GM18519 (cell line): ENCODE measurements around the gene FYCO1.

Source experiments
- ATAC-seq: cut with Tn5 transposase; IDR thresholded peaks from one replicate; pipeline ENCODE4 v1.9.1; 2021; ENCODE audit warnings: mild to moderate bottlenecking, moderate library complexity; ENCODE audit not compliant: unreplicated experiment, low FRiP score

Gene FYCO1

DNA sequence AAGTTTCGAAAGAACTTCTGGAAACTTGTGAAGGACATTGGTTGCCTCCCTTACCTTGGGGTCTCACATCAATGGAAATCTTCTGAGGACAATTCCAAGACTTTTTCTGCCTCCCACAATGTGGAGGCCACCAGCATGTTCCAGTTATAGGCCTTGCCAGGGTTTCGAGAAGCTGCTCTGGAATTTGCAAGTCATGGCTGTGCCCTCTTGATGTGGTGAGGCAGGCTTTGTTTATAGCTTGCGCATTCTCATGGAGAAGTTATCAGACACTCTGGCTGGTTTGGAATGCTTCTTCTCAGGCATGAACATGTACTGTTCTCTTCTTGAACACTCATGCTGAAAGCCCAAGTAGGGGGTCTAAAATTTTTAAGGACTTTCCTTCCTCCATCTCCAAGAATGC is 48.3 kb downstream of the FYCO1 start:
- ATAC-seq, result no peak

DNA sequence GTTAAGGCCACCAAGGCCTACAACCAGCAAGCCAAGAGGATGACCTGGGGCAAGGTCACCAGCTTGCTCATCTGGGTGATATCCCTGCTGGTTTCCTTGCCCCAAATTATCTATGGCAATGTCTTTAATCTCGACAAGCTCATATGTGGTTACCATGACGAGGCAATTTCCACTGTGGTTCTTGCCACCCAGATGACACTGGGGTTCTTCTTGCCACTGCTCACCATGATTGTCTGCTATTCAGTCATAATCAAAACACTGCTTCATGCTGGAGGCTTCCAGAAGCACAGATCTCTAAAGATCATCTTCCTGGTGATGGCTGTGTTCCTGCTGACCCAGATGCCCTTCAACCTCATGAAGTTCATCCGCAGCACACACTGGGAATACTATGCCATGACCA is 48.7 kb downstream of the FYCO1 start:
- no peak for ATAC-seq

DNA sequence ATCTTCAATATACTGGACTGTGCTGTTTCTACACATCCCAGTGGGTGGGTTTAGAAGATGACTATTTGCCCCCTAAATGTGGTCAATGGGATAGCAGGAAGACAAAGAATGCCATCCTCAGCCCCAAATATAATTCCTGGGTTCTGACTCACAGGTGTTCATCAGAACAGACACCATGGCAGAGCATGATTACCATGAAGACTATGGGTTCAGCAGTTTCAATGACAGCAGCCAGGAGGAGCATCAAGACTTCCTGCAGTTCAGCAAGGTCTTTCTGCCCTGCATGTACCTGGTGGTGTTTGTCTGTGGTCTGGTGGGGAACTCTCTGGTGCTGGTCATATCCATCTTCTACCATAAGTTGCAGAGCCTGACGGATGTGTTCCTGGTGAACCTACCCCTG is 49.3 kb downstream of the FYCO1 start:
- ATAC-seq, result no peak

DNA sequence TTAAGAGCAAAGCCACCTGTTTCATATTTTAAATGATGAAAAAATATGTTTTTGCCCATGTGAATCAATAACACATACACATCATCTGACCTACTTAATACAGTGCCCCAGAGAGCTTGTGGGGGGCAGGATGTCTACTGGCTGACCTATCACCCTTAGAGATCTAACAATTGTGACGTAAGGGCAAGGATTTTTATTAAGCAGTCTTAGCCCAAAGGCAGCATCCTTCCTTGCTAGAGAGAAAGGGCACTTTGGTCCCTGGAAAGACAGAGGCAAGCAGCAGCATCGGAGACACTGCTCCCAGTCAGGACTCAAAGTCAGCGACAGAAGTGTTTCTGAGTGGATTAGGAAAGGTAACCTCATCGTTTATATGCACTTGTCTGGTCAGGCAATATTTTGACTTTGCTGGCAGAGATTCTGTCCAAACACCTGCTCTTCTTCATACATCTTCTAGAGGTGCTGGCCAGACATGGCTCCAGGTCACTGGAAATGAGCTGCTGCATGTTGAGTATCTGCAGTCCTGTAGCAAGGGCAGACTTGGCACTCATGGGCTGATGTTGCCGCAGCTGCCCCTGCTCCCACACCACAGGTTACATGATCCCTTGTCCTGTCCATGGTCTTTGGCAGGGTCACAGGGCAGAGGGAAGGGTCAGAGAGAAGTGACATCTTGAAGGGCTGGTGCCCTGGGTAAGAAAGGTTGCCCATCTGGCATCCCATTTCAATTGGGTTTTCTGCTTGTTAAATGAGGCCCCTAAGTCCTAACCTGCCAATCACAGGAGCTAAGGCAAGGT is 50.6 kb downstream of the FYCO1 start:
- ATAC-seq, result no peak

DNA sequence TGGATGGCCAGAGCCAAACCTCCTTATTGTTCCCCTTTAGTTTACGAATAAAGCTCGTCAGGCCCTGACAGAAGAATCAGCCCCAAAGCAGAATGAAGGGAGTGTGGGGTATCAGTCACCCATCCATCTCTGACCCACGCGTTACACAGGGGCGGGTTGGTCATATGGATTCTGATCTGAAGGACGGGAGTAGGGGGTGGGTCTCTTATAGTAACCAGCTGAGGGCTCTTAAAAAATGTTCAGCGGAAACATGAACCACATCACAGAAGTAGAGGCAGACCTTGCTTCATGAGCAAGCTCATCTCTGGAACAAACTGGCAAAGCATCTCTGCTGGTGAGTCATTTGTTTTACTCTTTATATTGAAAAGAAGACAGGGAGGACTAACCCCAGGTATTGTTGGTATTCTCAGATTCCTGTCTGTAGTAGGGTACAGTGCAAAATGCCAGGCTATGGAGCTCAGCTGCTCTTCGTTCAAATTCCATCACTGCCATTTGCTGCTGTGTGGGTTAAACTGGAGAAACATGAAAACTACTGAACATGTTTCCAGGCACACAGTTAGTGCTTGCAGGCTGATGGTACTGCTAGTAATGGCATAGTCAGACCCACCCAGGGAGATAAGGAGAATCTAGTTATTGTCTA is 52.3 kb downstream of the FYCO1 start, which contains the start of gene CXCR6:
CXCR6 (plus strand) TSS at position 258 of the 640 bp plus-strand sequence. CDS start 3,018 bp downstream, outside the sequence.
- ATAC-seq, result no peak

DNA sequence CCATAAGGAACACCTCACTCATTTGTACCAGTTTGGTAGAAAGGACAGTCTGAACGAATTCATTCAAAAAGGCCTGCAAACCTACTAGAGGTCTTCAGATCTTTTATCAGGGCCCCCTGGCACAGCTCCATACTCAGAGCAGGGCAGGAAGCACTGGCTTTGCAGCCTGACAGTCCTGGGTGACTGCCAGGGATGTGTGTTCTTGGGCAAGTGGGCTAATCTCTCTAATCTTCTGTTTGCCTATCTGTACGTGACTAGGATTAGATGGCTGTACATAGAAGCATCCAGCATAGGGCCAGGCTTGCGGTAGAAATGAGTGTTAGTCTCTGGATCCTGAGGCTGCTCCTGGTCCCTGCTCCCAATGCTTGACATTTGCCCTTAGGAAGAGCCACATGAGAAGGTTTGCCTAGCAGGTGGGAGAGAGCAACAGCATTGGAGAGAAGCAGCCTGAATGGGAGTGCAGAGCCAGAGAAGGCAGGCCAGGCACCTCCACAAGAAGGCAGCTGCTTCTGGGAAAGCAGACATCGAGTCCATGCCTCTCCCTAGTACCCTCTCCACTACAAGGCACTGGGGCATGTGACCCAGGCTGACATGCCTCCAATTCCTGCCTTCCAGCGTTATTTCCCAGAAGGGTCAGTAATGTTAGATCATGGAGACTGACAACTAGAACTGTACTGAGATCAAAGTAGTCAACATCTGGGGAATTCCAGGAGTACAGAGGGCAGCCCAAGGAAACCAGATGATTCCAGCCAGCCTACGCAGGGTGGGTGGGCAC is 53.4 kb downstream of the FYCO1 start:
- ATAC-seq, result no peak

DNA sequence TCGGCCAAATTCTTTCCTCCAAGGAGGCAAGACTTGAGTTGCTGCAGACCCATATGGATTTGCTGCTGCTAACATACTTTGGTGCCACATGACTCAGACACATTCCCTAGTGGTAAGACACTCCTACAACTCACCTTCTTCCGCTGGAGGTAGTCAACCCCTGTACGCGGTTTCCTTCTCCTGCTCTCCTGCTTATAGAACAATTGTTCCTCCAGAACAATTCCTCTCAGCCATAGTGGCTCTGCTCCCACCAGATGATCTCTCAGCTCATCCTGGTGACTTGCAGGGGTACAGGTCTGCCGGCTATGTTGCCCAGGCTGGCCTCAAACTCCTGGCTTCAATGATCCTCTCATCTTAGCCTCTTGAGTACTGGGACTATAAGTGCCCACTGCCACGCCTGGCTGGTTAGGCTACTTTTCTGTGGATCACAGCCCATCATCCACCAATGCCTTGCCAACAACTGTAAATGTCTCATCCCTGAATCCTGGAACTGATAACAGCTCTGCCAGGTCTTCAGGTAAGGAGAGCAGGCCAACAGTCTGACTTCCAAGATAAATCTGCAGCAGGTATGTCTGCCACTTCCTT is 54.8 kb downstream of the FYCO1 start:
- ATAC-seq, result no peak

DNA sequence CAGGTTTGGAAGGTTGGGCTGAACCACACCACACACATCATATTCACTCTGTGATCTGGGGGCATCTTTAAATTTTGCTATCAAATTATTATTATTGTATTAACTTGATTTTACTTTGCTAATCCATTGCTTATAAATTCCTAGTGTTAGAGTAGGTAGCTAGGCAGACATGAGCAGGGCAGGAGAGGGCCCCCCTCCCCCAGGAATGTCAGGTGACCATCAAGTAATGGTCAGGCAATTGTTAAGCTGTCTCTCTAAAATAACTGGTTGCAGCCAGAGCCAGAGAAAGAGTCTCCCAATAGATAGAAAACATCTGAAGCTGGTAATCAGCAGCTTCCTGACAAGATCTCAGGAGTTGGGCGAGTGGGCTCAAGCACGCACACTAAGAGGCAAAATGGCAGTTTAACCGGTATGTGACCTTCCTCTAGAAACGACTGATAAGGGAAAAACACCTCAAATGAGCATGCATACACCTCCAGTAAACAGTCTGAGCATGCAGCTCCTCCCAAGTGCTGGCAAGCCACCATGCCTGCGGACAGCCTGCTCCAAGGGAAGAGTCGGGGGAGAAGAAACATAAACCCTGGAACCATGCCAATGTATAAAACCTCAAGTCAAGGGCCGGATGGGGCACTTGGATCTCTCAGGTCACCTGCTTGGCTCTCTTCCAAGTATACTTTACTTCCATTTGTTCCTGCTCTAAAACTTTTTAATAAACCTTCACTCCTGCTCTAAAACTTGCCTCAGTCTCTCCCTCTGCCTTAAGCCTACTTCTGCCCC is 55.4 kb downstream of the FYCO1 start:
- ATAC-seq, result no peak

DNA sequence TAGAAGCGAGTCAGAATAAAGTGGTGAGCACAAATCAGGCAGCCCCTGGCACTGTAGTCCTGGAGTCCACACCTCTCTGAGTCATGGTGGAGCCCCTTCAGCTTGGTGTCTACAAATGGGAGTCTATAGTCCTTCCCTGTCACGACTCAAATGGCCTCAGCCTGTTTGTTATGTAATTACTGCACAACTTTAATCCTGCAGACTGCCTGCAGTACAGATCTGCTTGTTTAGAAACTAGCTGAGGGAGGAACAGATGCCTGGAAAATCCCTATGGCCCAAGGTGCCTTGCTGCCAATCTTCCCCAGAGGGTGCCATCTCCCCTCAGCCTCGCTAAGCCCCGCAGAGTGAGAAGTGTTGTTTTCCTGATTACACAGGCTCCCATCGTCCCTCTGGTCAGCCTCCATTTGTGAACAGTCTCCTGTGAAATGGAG is 56.3 kb downstream of the FYCO1 start:
- ATAC-seq, result no peak

DNA sequence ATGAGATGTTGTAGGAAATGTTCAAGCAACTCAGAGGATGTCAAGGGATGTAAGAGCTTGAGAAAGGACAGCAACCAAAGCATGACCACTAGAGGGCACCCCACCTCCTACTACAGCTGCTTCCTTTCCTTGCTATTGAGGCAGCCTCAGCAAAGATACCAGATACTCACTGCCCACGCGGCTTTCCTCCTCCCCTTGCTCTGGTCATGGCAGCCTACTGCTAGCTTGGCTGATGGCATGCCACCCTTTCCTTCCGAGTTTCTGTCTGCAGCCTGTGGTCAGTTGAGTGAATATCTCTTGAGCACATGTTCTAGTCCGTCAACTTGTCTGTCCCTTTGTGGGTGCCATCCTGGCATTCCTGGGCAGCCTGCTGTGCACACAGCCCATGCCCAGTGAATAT is 56.8 kb downstream of the FYCO1 start:
- no peak for ATAC-seq

DNA sequence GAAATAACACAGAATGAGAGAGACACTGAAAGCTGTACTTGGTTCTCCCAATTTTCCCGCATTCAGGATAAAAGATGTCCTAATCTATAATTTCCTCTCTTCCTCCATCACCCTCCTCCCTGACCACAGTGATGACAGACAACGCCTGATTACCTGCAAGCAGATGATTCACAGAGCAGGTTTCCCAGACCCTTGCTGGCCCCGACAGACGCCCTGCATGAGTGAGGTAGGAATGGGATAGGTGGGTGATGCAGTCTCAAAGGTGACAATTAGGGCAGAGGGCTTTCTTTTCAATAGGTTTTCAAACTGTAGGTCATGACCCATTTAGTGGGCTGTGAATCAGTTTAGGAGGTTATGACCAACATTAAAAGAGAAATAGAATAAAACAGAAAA is 57.6 kb downstream of the FYCO1 start:
- ATAC-seq, result no peak

DNA sequence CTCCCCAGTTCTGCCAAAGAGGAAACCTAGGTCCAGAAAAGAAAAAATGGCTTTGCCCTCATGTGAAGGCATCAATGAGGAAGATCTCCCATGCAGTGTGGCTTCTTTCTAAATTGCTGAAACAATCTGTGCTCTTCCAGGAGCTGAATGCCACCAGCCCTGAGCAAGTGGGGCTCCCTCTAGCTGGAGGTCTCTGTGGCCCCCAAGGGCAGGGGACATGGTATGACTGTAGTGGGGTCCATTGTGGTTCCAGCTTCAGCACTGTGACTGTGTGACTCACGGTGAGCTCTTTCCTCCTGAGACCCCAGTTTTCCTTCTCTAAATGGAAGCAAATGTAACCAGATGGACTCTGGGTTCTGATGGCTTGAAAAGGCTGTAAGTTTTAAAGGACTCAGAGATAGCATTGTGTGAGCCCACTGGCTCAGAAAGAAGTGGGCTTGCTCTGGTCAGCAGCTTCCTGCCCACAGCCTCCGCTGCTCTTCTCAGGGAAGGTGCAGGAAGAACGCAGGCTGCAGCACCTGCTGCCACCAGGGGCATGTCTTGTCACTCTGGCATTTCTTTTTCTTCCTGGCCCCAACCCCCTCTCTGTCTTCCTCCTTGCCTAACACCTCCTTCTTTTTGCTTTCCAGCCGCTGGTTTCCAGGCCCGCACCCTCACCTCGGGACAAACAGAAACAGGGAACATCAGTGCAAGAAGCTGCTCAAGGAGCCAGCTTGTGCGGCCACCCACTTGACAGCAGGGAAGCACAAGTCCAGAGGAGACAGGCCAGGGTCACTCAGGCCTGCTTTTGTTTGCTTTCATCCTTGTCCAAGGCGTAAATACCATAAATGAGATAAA is 58.2 kb downstream of the FYCO1 start:
- no peak for ATAC-seq

DNA sequence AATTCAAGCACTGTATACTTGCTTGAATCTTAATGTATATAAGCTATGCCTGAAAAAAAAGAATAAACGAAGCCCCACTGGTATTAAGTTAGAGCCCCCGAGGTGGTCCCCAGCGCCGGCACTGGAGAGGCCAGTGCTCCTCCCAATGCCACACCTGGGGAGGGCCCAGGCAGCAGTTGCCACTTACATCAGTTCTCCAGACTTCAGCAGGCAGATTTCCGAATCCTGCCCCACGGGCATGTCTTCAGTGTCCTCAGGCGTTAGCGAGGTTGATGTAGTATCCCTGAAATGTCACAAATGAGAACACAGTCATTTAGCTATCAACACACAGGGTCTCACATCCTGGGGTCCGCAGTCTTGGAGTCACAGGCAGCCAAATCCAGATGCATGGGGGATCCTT is 59.4 kb downstream of the FYCO1 start:
- ATAC-seq, result no peak

DNA sequence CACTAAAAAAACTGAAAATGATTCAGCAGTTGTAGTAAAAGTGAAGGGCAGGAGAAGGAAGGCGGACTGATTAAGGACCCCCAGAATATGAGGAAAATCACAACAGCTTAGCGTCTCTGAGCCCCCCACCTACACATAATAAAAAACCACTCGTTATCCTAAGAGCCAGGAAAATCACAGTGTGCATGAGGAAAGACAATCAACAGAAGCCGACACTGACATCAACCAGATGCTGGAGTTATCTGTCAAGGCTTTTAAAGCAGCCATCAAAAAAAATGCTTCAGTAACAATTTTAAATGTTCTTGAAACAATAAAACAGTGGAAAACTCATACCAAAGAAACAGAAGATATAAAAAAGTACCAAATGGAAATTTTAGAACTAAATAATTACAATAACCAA is 62.0 kb downstream of the FYCO1 start:
- no peak for ATAC-seq

DNA sequence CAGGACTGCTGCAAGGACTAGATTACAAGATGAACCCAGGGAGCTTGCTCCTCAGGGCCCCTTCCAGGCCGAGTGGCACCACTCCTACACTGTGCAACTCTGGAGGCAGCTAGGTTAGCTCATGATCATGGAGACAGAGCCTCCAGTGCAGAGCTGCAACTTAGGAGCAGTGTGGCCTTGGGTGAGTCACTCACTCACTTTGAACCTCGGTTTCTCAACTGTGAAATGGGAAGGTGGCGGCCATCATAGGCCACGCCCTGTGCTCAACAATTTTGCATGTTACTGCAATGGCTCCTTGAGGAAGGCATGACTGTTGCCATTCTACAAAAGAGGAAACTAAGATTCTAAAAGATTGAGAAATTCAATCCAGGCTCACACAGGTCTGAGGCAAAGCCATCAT is 63.5 kb downstream of the FYCO1 start:
- no peak for ATAC-seq

DNA sequence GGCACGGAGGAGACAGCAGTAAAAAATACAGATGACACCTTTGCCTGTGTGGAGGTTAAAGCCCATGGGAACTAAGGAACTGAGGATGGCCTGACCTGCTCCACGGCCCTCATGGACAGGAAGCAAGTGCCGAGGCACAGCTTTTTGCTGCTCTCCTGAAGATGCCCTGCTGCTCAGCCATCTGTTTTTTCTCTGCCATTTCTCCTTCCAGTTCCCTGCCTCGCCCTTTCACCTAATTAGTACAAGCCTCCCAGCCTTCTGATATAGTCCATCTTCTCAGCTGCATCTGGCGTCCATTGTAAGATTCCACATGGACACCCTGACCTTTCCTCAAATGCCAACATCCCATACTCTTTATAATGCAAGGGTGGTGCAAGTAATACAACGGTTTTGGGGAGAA is 64.1 kb downstream of the FYCO1 start:
- ATAC-seq, result no peak

DNA sequence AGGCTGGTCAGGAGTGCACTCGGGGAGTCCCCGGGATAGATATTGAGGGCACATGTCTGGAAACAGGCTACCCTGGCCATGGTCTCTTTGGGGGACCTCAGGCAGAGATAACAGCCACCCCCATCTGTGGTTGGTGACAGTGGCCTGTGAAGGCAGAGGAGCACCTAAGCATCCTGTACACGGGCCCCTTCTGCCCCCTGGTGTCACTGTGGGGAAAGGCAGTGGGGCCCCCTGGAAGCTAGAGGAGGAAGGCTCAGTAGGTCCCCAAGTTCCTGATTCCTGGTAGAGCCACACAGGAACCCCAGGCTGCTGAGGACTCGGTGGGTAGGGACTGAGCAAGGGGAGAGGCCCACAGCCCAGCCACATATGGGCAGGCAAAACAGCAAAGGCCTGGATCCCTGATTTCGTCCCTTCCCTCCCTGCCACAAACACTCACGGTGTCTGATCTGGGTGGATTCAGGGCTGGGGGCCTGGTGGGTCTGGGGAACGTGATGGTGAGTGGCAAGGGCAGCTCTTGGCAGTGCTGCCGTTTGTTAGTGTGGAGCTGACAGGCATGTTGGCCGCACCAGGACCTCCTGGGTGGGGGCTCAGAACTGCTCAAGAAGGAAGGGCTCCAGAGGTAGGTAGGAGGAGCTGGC is 66.5 kb downstream of the FYCO1 start:
- ATAC-seq, result no peak

DNA sequence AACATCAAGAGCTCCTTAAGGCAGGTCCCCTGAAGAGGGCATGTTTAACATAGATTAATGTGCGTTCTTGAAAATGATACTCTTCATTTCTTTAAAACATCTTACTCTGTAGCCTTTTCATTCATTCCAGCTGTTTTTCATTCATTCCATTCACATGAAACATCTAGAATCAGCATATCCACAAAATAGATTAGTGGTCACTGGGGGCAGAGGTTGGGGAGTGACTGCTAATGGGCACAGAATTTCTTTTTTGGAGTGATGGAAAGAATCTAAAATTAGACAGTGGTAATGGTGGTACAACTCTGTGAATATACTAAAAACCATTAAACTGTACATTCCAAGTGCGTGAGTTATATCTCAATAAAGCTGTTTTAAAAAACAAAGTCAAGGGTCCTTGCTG is 67.7 kb downstream of the FYCO1 start:
- ATAC-seq, result no peak

DNA sequence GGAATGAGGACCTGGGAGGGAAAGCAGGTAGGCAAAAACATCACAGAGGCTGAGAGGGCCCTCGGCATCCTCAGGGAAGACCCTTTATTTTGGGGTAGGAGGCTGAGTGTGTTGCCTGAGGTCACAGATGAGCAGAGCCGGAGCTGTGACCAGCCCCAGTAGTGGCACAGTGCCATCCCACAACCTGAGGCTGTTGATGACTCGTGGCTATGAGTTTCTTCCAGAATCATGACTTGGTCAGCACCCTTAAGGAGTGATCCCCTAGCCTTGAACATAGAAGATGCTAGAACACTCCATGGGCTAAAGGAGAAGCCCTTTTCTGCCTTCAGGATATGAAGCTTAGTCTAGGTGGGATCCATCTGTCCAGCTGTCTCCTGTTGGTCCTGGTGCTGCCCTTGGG is 71.9 kb downstream of the FYCO1 start:
- ATAC-seq, result no peak
